GM18517 (cell line): ENCODE data around the gene PCED1A.
"Not testable (repeated sequence)": the region's sequence is repeated elsewhere in the genome, so short reads cannot be mapped to it uniquely, and the experiment has no call there.

Source experiments
- ATAC-seq: cut with Tn5 transposase; IDR thresholded peaks from one replicate; pipeline ENCODE4 v1.9.1; 2021; ENCODE audit warnings: mild to moderate bottlenecking, moderate library complexity; ENCODE audit not compliant: unreplicated experiment

Gene PCED1A

DNA sequence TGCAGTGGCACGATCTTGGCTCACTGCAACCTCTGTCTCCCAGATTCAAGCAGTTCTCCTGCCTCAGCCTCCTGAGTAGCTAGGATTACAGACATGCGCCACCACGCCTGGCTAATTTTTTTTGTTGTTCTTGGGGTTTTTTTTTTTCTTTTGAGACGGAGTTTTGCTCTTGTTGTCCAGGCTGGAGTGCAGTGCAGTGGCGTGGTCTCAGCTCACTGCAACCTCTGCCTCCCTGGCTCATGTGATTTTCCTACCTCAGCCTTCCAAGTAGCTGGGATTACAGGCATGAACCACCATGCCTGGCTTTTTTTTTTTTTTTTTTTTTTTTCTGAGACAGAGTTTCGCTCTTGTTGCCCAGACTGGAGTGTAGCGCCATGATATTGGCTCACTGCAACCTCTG, 9.2 kb downstream of the PCED1A start:
- ATAC-seq = not testable (repeated sequence)

DNA sequence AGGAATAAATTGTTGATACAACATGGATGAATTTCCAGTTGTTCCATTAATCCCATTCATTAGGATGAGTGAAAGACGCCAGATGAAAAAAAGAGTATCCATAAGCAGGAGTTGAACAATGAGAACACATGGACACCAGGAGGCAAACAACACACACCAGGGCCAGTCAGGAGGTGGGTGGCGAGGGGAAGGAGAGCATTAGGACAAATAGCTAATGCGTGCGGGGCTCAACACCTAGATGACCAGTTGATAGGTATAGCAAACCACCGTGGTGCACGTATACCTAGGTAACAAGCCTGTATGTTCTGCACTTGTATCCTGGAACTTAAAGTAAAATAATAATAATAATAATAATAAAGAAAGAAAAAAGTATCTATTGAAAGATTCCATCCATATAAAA, 11.1 kb downstream of the PCED1A start:
- no peak for ATAC-seq

DNA sequence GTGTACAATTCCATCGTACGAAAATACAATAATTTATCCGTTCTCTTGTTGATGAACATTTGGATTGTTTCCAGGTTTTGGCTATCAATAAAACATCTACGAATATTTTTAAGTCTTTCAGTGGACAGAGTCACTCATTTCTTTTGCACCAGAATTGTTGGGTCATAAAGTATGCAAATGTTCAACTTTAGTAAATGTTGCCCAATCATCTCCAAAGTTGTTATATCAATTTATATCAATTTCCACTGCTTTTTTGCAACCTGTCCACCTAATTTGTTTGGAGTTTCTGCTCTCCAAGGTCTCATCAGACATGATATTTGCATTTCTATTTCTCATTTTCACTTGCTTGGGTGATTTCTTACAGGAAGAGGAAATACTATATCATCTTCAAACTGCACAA, 13.8 kb downstream of the PCED1A start:
- no peak for ATAC-seq

DNA sequence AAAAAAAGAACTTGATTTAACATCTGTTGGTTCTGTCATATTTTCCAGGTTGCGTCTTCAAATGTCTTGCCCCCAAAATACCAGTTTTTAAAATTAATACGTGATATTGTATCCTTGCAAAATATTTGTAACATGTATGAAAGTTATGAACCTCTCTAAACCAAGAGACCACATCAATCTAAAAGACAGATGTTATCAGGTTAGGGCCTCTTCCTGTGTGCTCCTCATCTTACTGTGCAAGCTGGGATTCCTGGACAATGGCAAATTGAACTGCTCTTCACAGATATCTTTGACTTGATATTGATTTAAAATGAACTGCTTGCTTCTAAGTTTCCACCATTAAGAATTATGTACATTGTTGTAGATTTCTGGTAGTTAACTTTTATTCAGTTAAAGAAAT, 14.7 kb downstream of the PCED1A start:
- ATAC-seq = no peak

DNA sequence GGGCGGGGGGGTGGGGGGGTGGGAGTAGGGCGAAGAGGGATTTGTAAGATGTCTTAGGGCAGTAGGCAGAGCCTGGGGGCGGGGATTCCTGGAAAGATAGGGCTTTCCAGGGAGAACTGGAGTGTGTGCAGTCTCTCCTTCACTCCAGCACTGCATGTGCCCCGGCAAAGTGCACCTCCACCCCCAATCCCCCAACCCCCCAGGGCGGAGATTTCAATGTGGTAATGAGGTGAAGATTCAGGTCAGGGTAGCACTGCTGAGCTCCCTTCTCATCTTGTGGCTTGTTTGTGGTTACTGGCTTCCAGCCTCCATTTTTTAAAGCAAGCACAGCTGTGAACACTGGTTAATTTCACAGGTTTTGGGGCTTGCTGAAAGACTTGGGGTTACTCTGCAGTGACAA, 18.4 kb downstream of the PCED1A start:
- no peak for ATAC-seq

DNA sequence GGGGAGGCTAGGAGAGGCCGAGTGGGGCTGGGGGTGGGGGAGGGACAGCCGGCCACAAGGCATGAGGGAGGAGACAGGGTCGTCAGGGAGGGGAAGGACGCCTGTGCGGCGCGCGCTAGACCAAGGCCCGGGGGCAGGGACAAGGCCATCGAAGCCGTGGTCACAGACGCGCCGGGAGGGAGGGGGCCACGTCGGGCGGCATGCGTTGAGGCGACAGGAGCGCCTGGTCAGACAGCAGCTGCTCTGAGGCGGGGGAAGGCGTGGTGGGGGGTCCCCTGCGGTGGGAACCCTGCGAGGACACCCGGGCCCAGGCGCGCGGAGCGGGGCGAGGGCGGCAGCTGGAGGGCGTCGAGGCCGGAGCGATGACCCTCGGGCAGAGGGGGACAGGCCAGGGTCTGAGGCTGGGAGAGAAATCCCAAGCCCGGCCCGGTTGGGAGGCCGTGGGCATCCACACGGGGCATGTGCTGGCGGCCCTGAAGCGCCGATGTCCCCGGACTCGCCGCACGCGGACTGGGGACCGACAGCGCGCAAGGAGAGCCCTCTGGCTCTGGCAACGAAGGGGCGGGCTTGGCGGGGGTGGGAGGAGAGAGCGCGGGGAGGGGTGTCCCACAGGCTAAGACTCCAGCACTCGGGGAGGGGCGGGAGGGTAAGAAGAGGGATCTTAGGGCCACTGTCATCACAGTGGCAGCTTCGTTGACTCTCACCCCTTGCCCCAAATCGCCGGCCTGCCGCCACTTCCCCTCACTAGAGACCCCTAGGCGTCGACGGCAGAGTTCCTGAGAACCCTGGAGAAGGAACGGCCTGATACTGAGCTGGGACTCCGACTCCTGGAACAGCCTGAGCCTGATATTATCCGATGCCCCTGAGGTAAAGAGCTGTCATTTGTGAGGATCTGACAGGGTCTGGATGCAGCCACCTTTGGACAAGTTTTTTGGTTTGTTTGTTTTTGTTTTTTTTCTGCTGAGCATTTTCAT, 19.3 kb downstream of the PCED1A start:
- ATAC-seq = no peak

DNA sequence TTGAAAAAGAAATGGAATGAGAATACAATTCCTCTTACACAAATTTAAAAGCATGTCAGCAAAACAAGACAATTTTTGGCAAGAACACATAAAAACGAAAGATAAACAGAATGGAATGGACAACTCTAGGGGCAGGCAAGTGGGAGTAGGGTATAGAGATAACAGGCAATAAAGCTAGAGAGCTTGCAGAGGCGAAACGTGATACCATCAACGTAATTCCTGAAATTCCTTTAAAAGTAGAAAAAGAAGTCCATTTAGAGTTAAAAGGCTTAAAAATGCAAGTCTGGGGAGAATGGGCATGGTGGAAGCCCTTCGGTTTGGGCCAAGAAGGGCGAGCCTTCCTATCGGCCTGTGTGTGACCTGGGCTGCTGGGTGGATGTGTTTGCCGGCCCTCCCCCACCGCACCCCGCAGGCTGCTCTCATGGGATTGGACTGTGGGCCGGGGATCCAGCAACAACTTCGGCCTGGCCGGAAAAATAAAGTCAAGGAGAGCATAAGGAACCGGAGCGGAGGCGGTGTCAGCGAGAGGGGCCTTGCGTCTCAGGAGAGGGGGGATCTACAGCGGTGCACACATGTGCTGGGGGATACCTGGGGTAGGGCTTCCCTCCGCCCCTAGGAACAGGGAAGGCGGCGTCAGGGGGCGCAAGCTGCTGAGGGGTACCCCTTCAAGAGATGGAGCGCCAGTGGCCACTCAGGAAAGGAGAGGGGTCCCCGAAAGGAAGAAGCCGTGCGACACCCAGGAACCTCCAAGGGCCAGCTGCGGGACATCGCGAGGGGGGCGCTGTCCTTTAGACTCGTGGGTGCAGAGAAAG, 20.2 kb downstream of the PCED1A start:
- ATAC-seq = no peak

DNA sequence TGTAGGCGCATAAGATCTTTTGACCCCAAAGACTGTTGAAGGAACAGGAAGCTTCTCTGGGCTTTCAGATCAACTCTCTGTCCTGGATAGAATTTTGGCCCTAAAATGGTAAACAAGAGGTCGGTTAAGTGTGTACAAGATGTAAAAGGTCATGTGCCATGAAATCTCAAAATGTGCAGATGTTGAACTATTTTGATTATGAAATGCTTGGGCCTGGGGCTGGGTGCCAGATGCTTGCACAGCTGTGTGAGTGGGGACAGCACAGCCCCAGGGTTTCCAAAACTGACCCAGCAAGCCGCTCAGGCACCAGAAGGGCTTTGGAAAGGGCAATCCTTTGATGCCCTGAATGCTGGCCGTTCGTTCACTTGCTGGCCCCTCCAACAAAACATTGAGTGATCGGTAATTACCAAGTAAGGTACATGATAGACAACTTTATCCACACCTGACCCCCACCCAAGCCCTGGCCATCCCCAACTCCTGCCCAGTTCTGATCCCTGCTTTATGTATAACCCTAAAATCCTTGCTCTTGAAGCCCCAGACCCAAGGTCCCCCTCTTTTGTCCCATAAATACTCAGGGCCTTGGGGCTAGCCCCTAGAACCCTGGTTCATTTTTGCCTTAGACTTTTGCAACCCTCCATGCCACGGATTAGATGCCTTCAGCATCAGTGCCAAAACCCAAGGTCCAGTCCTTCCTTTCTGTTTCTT, 22.4 kb downstream of the PCED1A start:
- ATAC-seq = no peak

DNA sequence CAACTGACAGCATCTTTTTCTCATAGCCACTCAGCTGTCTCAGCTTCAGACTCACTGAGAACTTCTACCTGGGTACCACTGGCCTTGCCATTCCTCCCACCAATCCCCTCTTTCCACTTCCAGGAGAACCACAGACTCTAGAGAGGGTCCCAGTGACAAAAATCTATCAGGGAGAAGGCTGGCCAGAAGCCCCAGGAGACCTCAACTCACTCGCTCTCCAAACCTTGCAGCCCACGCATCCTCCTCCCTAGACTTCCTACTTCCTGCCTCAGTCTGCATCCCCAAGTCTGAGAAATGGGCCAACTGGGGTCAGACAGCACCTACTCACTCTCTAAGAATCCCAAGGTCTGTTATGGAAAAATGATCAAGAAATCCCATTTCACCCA, 23.1 kb downstream of the PCED1A start:
- ATAC-seq = no peak

DNA sequence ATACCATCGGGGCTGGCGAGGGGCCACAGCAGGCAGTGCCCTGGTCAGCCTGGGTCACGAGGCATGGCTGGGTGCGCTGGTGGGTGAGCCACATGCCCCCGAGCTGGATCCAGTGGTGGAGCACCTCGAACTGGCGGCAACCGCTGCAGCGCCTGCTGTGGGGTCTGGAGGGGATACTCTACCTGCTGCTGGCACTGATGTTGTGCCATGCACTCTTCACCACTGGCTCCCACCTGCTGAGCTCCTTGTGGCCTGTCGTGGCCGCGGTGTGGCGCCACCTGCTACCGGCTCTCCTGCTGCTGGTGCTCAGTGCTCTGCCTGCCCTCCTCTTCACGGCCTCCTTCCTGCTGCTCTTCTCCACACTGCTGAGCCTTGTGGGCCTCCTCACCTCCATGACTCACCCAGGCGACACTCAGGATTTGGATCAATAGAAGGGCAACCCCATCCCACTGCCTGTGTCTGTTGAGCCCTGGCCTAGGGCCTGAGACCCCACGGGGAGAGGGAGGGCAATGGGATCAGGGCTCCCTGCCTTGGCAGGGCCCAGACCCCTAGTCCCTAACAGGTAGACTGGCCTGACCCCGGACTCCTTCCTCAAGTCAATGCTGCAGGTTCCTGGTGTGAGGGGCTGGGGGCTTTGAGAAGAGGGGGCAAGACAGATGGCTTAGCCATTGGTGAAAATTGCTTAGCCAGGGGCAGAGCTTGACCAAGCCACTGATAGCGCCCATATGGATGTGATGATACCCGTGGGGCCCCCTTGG, 23.7 kb downstream of the PCED1A start:
- ATAC-seq = no peak

DNA sequence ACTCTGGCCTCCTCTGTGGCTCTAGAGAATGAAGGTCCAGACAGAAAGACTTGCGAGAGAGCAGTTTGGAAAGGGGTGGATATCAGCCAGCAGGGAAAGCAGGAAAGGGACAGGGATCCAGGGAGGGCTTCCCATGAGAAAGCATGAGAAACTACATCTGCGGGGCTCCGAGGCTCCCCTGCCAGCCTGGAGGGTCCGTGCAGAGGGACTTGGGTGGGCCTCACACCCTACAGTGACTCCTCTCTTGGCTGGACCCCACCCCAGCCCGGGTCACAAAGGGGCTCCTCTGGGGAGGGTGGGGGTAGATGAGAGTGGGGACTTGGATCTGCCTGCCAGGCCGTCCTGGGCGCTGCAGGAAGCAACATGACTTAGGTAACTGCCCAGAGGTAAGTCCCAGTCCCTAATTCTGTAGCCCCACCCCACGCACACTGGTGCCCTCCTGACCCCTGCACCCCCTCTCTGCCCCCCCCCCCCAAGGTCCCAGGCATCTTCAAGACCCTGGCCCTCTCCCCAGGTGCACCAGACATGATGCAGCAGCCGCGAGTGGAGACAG, 24.3 kb downstream of the PCED1A start, which contains the start of gene TMEM239:
Gene TMEM239 (plus strand): TSS at position 335 of the 553 bp plus-strand sequence. CDS start 191 bp downstream, at position 526.
- no peak for ATAC-seq

DNA sequence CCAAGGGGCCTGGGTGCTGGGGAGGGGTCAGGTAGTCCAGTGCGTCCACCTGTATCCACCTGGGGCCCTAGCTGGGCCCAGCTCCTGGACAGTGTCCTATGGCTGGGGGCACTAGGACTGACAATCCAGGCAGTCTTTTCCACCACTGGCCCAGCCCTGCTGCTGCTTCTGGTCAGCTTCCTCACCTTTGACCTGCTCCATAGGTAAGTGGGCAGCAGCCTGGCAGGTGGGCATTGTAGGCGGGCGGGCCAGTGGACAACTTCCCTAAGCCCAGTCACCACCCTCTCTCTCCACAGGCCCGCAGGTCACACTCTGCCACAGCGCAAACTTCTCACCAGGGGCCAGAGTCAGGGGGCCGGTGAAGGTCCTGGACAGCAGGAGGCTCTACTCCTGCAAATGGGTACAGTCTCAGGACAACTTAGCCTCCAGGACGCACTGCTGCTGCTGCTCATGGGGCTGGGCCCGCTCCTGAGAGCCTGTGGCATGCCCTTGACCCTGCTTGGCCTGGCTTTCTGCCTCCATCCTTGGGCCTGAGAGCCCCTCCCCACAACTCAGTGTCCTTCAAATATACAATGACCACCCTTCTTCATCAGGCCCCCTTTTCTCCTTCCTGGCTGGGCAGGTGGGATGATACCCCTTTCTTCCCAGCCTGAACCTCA, 25.1 kb downstream of the PCED1A start:
- no peak for ATAC-seq

DNA sequence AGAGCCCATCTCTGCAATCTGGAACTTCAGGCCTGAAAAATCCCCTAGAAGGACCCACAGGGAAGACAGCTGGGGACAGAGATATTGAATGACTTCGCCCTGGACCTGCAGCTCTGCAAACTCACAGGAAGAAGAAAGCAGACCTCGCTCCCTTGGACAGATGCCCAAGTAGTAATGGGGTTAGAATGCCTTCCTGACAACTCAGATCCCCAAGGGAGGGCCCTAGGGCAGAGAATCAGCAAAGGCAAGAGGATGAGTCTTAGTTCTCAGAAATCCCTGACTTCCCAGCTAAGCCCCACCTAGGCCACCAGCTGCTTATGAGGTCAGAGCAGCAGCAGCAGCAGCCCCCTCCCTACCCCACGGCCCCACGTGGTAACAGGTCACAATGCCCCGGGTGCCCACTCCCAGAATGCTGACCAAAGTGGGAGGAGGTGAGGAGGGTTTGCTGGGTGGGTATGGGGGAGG, 25.8 kb downstream of the PCED1A start, which contains the start of gene C20orf141:
Gene C20orf141 (plus strand): TSS at position 401 of the 465 bp plus-strand sequence. CDS start 198 bp downstream, outside the sequence.
- ATAC-seq = no peak

DNA sequence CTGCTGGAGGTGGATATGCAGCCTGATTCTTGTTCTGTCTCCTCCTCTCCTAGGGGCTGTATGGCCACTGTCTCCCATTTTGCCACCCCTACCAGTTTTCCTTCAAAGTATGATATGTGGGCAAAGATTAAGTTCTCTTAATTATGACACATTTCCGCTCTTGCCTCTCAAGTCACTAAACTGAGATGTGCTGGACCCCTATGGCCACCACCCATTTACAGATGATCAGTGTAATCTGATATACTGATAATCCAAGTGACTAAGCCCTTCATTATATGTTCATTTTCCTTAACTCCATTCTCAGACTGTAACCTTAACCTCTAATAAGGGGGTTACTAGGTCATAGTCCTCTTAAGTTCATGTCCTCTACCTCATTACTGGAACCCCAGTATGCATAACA, 26.4 kb downstream of the PCED1A start:
- ATAC-seq = no peak

DNA sequence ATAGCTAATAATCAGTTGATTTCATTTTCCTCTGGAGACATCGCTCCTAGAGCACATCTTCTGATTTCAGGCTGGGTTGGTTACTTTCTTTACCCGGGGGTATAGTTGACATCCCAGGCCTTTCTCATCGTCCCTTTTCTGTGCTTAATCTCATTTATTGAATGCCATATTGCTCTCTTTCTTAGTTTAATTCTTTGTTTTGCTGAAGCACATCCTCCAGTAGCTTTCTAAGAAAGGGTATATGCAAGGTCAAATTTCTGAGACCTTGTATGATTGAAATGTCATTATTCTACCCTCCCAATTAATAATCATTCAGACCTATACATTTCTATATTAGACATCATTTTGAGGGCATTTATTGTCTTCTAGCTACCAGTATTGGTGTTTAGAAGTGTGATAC, 28.3 kb downstream of the PCED1A start:
- no peak for ATAC-seq

DNA sequence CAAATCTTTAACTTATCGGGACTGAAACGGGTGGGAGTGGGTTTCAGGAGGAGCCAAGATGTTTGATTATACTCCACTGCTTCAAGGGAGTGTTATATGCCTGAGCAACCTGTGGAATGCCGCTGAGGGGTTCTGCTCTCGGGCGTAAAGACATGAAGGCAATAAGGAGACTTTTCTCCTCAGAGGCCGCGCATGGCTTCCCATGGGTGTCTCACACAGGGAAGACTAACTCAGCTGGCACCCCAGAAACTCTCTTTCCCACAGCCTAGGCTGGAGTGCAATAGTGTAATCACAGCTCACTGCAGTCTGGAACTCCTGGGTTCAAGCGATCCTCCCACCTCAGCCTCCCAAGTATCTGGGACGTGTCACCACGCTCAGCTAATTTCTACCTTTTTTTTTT, 30.8 kb downstream of the PCED1A start:
- ATAC-seq = no peak

DNA sequence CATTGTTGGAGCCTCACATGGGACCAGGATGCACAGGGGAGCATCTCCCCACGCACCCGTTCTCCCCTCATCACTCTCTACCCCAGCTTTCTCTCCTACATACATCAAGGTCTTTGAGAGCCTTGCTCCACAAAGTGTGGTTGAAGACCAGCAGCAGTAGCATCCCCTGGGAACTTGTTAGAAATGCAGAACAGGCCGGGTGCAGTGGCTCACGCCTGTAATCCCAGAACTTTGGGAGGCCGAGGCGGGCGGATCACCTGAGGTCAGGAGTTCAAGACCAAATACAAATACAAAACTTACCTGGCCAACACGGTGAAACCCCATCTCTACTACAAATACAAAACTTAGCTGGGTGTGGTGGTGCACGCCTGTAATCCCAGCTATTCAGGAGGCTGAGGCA, 32.5 kb downstream of the PCED1A start:
- not testable (repeated sequence) for ATAC-seq

DNA sequence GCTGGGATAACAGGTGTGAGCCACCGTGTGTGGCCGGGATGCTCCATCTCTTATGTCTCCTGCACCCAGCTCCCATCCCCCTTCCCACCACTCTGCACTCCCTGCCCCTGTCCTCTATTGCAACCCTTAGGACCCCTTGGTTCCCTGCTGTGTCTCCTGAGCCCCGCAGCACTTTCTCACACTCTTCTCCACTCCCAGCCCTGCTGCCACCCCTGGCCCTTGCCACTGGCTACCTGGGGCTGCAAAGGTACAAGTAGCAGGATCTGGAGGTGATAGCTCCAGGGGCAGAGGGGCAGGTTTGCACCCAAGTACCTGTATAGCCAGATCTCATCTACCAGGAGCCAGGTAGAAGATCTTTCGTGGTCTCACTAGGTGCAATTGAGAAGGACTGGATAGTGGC, 33.4 kb downstream of the PCED1A start:
- no peak for ATAC-seq

DNA sequence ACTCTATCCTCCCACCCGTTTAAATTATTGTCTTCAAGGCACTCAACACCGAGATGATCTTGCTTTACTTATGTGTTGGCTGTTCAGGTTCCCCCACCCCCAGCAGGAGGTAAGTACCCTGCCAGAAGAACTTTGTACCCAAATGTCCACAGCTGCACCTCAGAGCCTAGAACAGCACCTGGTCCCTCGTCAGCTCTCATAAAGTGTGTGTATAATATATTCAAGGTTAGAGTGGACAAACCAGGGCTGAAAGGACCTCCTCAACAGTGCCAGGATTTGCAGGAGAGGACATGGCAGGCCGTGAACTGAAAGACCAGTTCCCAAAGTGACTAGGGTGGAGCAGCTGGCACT, 34.1 kb downstream of the PCED1A start:
- ATAC-seq = no peak
